Activated naive CD4-positive, alpha-beta T cell treated with anti-CD3 and anti-CD28 coated beads, Interleukin-2, amount 10 ng/mL, durations not matched to agents 7 days and 5 days (primary cell): ENCODE measurements around the gene TDRD7.

Experiments used
- CTCF ChIA-PET: fragments of 350-600 bp; sonication (Branson Sonifier 250); formaldehyde crosslinking; loops from one replicate; lab custom pipeline; 2021; ENCODE audit warnings: antibody characterized with exemption; lab: Charles Lee
- DNase-seq: peaks from one replicate; pipeline ENCODE4 v3.0.0-alpha.2; 2020
- H3K27ac Mint-ChIP-seq: one replicate; pipeline ENCODE4 v1.8.0; 2021; ENCODE audit warnings: mild to moderate bottlenecking, moderate library complexity, mixed read lengths
- H3K27me3 Mint-ChIP-seq: one replicate; pipeline ENCODE4 v1.8.0; 2021; ENCODE audit warnings: mild to moderate bottlenecking, mixed read lengths
- H3K36me3 Mint-ChIP-seq: one replicate; pipeline ENCODE4 v1.8.0; 2021; ENCODE audit warnings: mixed read lengths
- H3K4me1 Mint-ChIP-seq: one replicate; pipeline ENCODE4 v1.8.0; 2021; ENCODE audit warnings: mixed read lengths
- H3K4me3 Mint-ChIP-seq: one replicate; pipeline ENCODE4 v1.8.0; 2021; ENCODE audit warnings: mild to moderate bottlenecking, moderate library complexity, mixed read lengths
- H3K9me3 Mint-ChIP-seq: one replicate; pipeline ENCODE4 v1.8.0; 2021; ENCODE audit warnings: mixed read lengths

Gene TDRD7

DNA sequence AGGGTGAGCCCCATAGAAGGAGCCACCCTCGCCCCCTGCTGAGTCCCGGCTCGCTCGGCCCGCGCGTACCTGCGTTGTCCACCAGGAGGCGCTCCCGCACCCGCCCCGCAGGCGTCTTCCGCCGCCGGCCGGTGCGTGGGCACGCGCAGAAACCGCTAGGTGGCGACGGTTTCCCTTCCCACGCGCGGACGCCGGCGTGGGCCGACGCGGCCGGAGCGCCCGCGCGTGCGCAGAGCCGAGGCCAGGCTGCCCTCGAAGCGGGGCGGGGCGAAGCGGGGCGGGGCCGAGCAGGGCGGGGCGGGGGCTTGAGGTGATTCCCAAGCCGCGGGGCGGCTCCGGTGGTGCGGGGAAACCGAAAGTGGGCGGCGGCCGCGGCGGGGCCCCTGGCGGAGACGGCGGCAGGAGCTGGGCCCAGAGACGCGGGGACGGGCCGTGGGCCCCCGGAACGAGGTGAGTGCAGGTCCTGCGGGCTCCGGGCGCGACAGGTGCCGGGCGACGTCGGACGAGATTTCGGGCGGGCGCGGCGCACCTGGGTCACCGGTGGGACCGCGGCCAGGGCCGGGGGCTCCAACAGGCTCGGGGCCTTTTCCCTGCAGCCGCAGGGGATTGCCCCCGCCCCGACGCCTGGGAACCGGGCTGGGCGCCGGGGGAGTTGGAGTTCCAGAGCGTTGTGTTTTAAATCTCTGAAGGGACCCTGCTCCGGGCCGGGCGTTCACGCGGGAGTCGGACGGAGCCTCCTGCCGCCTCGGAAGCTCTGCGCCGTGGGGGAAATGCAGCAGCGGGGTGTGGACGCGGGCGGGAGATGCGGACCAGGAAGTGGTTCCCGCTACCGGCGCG lies at the start of gene TDRD7:
TDRD7 (plus strand) TSS at position 308 of the 837 bp plus-strand sequence. CDS start 16,370 bp downstream, outside the sequence.
- CTCF ChIA-PET, result interaction anchor here (0.6 to 2.4 kb wide), 10 partner anchors 10 to 345 kb away, joined by 3 to 17 read pairs (median 4); no protein-coding TSS in a partner anchor

DNA sequence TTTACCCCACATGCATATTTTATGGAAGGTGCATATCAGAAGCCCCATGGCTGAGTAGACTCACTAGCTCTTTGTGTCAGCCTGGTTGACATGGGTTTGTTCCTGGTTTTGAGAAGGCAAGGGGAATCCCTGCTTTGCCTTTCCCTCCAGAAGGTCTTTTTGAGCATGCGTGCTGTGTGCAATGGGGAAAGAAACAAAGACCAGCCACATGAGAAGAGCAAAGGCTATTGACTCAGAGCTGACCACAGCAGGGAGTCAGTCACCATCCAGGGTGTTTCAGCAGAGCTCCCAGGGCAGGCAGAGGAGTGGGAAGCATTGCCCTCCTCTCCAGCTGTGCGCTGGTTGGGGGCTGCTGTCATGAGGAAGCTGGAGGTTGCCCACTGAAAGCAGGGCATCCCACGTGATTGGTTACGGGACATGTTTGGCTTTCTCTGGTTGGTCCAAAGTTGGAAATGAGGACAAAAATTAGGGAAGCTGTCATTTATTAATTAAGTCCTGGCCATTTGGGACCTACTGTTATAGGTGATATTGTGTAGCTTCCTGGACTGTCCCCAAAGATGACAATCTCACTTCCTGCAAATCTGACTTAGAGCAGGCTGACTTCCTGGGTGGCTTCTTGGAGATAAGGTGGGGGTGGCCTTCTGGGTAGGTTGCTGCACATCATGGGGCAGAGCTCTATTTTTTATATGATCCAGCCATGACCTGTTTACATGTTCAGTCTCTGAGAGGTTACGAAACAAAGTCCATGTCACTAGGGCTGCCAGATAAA lies 48.9 kb upstream of the TDRD7 start:
- CTCF ChIA-PET, result no interaction called here
- no peak overlapping the region for H3K27ac Mint-ChIP-seq
- H3K36me3 Mint-ChIP-seq, result no peaks in the 10 kb centered on the region
- no peak overlapping the region for H3K4me3 Mint-ChIP-seq
- H3K9me3 Mint-ChIP-seq, result no peaks in the 10 kb centered on the region
- H3K27me3 Mint-ChIP-seq, result no peaks in the 10 kb centered on the region
- H3K4me1 Mint-ChIP-seq, result peaks cover 10% of the 10 kb centered on the region
- DNase-seq, result no peak

More for the DNA sequence above, at the start of gene TDRD7:
- H3K27me3 Mint-ChIP-seq, result peaks cover 31% of the 10 kb centered on the region
- no peaks in the 10 kb centered on the region for H3K9me3 Mint-ChIP-seq
- peak within 1 kb of the TSS; percentile 76 for H3K27ac Mint-ChIP-seq
- peaks cover 3% of the 10 kb centered on the region for H3K36me3 Mint-ChIP-seq
- peak; percentile 90 for DNase-seq
- H3K4me1 Mint-ChIP-seq, result peaks cover 33% of the 10 kb centered on the region
- peak within 1 kb of the TSS; percentile 84 for H3K4me3 Mint-ChIP-seq

DNA sequence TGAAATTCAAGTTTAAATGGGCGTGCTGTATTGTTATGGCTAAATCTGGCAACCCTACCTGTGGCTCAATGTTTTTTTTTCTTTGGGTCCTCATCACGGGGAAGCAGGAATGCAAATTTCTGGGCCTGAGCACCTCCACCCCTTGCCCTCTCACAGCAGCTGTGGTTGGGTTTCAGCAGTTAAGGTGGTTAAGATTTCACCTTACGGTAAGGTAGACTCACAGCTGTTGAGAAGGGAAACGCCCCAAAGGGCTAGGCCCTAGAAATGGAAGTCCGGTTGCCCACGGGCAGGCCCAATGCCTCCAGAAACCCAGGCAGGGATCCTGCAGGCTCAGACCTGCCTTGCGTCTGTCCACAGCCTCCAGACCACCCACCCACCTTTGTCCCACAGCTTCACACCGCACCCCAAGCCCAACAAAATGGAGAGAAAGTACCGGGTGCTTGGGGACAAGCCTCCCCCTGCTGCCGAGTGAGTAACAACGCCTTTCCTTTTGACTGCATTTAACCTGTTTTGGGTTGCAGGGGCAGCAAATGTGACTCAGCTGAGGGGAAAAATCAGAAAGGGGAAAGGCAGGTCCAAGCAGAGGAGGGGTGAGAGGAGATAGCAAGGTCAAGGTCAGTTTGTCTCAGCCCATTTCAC lies 48.1 kb upstream of the TDRD7 start:
- Mint-ChIP-seq H3K27ac (no peak overlapping the region), H3K36me3 (no peaks in the 10 kb centered on the region), H3K4me3 (no peak overlapping the region), H3K4me1 (peaks cover 10% of the 10 kb centered on the region), H3K27me3 (no peaks in the 10 kb centered on the region), H3K9me3 (peaks cover 3% of the 10 kb centered on the region)
- no peak for DNase-seq
- CTCF ChIA-PET, result interaction anchor here (0.9 kb wide), 1 partner anchor 22 kb away, joined by 3 read pairs; no protein-coding TSS in a partner anchor

DNA sequence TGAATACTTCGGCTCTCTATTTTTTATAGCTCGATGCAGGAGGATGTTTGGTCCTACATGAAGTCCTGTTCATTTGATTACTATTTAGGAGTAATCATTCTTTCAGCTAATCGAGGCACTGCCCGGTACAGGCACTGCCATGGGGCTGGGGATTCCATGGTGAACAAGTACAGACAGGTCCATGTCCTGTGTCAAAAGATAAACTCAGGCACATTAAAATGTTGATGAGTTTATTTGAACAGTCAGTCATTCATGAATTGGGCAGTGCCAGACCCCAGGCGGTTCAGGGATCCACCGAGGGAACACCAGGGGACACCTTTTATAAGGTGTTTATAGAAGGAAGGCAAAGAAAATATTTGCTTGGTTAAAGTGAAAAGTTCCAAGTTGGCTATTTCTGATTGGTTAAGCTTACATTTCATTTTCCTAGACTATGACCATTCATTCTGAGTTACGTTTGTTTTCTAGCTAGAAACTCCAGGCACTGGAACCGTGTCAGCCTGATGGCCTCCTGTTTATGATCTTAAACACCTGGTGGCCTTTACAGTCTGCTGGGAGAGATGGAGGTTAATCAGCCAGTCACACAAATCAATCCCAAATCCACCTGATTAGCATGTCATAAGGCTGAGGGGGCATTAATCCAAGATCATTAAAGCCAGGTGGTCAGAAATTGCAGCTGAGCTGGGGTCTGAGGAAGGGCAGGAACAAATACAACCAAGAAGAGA lies 47.0 kb upstream of the TDRD7 start:
- H3K27me3 Mint-ChIP-seq, result no peaks in the 10 kb centered on the region
- CTCF ChIA-PET, result interaction anchor here (0.9 kb wide), 1 partner anchor 21 kb away, joined by 3 read pairs; no protein-coding TSS in a partner anchor
- peaks cover 6% of the 10 kb centered on the region for H3K9me3 Mint-ChIP-seq
- DNase-seq, result no peak
- no peak overlapping the region for H3K4me3 Mint-ChIP-seq
- H3K27ac Mint-ChIP-seq, result no peak overlapping the region
- peaks cover 10% of the 10 kb centered on the region for H3K4me1 Mint-ChIP-seq
- H3K36me3 Mint-ChIP-seq, result peaks cover 1% of the 10 kb centered on the region

DNA sequence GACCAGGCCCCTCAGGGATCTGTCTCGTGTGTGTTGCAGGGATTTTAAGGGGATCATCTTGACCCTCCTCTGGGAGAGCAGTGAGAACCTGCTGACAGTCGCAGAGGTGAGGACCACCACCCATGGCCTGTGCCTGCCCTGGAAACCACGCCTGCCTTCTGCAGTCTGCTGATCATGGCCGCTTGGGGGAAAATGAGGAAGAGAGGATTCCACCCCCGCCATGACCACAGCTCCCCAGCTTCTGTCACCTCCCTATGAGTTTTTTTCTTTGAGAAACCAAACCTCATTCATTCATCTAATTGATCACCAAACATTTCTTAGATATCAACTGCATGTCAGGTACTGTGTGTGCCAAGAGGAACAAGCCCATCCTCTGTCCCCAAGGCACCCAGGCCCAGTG lies 46.3 kb upstream of the TDRD7 start:
- Mint-ChIP-seq H3K36me3 (peaks cover 1% of the 10 kb centered on the region), H3K27me3 (no peaks in the 10 kb centered on the region), H3K4me1 (peaks cover 10% of the 10 kb centered on the region), H3K4me3 (no peak overlapping the region), H3K9me3 (peaks cover 6% of the 10 kb centered on the region), H3K27ac (no peak overlapping the region)
- CTCF ChIA-PET, result no interaction called here
- no peak for DNase-seq

DNA sequence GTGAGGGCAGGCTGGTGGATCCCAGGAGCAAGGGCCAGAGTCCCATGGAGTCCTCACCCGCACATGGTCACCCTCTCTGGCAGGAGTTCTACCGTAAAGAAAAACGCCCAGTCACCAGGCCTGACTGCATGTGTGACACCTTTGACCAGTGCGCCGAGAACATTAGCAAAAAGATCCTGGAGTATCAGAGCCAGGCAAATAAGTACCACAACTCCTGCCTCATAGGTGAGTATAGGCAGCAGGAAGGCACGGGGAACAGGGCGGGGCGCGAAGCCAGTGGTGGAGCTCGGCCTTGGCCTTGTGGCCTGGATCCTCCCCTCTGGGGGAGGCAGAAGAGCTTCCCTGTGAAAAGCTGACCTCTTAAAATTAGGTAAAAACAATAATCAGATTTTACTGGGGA lies 45.4 kb upstream of the TDRD7 start:
- H3K4me1 Mint-ChIP-seq, result peaks cover 10% of the 10 kb centered on the region
- H3K9me3 Mint-ChIP-seq, result peaks cover 6% of the 10 kb centered on the region
- CTCF ChIA-PET, result no interaction called here
- no peak for DNase-seq
- peaks cover 1% of the 10 kb centered on the region for H3K36me3 Mint-ChIP-seq
- no peak overlapping the region for H3K27ac Mint-ChIP-seq
- H3K27me3 Mint-ChIP-seq, result no peaks in the 10 kb centered on the region
- no peak overlapping the region for H3K4me3 Mint-ChIP-seq

DNA sequence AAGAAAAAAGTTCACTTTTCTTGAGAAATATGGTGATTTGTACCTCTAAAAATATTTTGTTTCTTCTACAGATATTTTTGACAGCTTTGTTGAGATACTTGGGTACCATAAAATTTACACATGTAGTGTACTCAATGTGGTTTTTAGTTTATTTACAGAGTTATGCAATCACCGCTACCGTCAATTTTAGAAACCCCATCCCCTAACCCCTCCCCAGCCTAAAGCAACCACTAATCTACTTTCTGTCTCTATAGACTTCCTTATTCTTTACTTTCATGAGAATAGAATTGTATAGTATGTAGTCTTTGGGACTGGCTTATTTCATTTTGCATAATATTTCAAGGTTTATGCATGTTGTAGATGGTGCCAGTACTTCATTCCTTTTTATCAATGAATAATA lies 45.0 kb upstream of the TDRD7 start:
- peaks cover 6% of the 10 kb centered on the region for H3K9me3 Mint-ChIP-seq
- no peak overlapping the region for H3K4me3 Mint-ChIP-seq
- no peaks in the 10 kb centered on the region for H3K27me3 Mint-ChIP-seq
- peaks cover 10% of the 10 kb centered on the region for H3K4me1 Mint-ChIP-seq
- DNase-seq, result no peak
- H3K27ac Mint-ChIP-seq, result no peak overlapping the region
- peaks cover 1% of the 10 kb centered on the region for H3K36me3 Mint-ChIP-seq
- CTCF ChIA-PET, result interaction anchor here (0.5 kb wide), 1 partner anchor 15 kb away, joined by 3 read pairs; no protein-coding TSS in a partner anchor

- Mint-ChIP-seq H3K9me3 (peaks cover 6% of the 10 kb centered on the region), H3K4me3 (no peak overlapping the region), H3K27ac (no peak overlapping the region), H3K36me3 (peaks cover 1% of the 10 kb centered on the region), H3K27me3 (no peaks in the 10 kb centered on the region), H3K4me1 (peaks cover 9% of the 10 kb centered on the region)
- no peak for DNase-seq
- CTCF ChIA-PET, result interaction anchor here (0.8 kb wide), 1 partner anchor 248 kb away, joined by 3 read pairs; no protein-coding TSS in a partner anchor
Measured at GRCh38 chr9:97367729-97368128, 44.2 kb upstream of the TDRD7 start.

GRCh38 chr9:97368964-97369363 lies 42.9 kb upstream of the TDRD7 start:
- Mint-ChIP-seq H3K4me1 (no peaks in the 10 kb centered on the region), H3K27ac (no peak overlapping the region), H3K27me3 (no peaks in the 10 kb centered on the region), H3K36me3 (peaks cover 1% of the 10 kb centered on the region), H3K9me3 (peaks cover 6% of the 10 kb centered on the region), H3K4me3 (no peak overlapping the region)
- CTCF ChIA-PET, result no interaction called here
- DNase-seq, result no peak

- H3K4me3 Mint-ChIP-seq, result no peak overlapping the region
- DNase-seq, result no peak
- peaks cover 6% of the 10 kb centered on the region for H3K9me3 Mint-ChIP-seq
- peaks cover 1% of the 10 kb centered on the region for H3K36me3 Mint-ChIP-seq
- CTCF ChIA-PET, result interaction anchor here (0.7 kb wide), 1 partner anchor 16 kb away, joined by 3 read pairs; no protein-coding TSS in a partner anchor
- H3K27me3 Mint-ChIP-seq, result no peaks in the 10 kb centered on the region
- no peaks in the 10 kb centered on the region for H3K4me1 Mint-ChIP-seq
- no peak overlapping the region for H3K27ac Mint-ChIP-seq
Measured at GRCh38 chr9:97372580-97372979, 39.3 kb upstream of the TDRD7 start.

- Mint-ChIP-seq H3K4me1 (no peaks in the 10 kb centered on the region), H3K27me3 (no peaks in the 10 kb centered on the region), H3K36me3 (peaks cover 1% of the 10 kb centered on the region), H3K4me3 (no peak overlapping the region), H3K9me3 (peaks cover 6% of the 10 kb centered on the region), H3K27ac (no peak overlapping the region)
- CTCF ChIA-PET, result interaction anchor here (0.7 kb wide), 1 partner anchor 17 kb away, joined by 3 read pairs; no protein-coding TSS in a partner anchor
- DNase-seq, result no peak
Measured at GRCh38 chr9:97373331-97373730, 38.6 kb upstream of the TDRD7 start.

DNA sequence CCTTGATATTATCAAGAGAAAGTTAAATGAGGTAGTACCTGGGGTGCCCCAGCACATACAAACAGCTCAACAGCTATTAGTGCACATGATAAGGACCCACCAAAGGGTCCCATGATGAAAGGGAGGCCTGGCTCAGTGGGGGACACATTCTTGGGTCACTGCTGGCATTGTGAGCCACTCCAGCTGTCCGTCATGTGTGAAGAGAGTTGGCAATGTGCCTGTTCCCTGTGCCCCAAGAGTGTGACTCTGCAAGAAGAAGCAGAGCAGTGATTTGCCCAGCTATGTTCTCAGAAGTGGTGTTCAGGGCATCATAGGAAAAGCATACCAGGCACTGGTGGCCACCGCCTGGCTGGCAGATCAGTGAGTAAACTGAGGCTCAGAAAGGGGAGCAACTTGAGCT lies 37.1 kb upstream of the TDRD7 start:
- no peak for DNase-seq
- CTCF ChIA-PET, result interaction anchor here (1.3 kb wide), 1 partner anchor 12 kb away, joined by 5 read pairs; no protein-coding TSS in a partner anchor
- Mint-ChIP-seq H3K27me3 (no peaks in the 10 kb centered on the region), H3K4me1 (no peaks in the 10 kb centered on the region), H3K36me3 (no peaks in the 10 kb centered on the region), H3K27ac (no peak overlapping the region), H3K9me3 (no peaks in the 10 kb centered on the region), H3K4me3 (no peak overlapping the region)

GRCh38 chr9:97376902-97377301 lies 35.0 kb upstream of the TDRD7 start:
- Mint-ChIP-seq H3K27me3 (no peaks in the 10 kb centered on the region), H3K4me3 (no peak overlapping the region), H3K9me3 (no peaks in the 10 kb centered on the region), H3K27ac (no peak overlapping the region), H3K4me1 (no peaks in the 10 kb centered on the region), H3K36me3 (no peaks in the 10 kb centered on the region)
- DNase-seq, result no peak
- CTCF ChIA-PET, result interaction anchor here (1.0 to 2.1 kb wide), 4 partner anchors 9 to 238 kb away, joined by 3 to 5 read pairs (median 4); no protein-coding TSS in a partner anchor
